GM18507 (cell line): ENCODE measurements around the gene MAMDC4.
"Not testable (repeated sequence)": the region's sequence is repeated elsewhere in the genome, so short reads cannot be mapped to it uniquely, and the experiment has no call there.

ENCODE experiments used
- DNase-seq: peaks from one replicate; pipeline ENCODE4 v3.0.0; 2011; ENCODE audit warnings: low read depth; ENCODE audit not compliant: insufficient read length; ENCODE audit errors: extremely low spot score
- FAIRE-seq: peaks from 2 replicates; lab custom pipeline; 2011; peaks lifted over from hg19 to GRCh38; lab: Jason Lieb, UNC

The MAMDC4 gene

DNA sequence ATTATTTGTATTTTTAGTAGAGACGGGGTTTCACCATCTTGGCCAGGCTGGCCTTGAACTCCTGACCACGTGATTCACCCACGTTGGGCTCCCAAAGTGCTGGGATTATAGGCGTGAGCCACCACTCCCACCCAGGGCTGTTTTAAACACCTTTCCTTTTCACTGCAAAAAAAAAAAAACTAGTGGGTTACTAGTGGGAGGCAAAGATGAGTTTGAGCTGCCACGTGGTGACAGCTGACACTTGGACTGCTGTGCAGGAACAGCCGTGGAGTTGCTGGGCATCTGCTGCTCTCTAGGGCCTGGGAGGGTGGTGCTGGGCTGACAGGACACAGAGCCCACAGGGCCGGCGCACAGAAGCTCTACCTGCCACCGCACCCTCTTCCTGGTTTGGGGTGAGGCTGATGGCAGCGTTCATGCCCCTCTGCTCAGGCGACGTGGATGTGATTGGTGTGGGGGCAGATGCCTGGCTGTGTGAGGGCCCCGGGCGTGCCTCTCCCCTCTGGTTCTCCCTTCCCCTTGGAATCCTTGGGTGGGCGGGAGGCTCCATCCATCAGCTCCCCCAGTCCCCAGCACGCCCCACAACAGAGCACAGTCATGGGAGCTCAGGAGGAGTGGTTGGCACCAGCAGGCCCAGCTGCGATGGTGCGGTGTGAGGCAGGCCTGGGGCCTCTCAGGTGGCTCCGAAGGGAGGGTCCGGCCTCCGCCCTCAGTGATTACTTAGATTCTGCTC, 27.5 kb upstream of the MAMDC4 start:
- no peak for FAIRE-seq
- DNase-seq, result no peak

DNA sequence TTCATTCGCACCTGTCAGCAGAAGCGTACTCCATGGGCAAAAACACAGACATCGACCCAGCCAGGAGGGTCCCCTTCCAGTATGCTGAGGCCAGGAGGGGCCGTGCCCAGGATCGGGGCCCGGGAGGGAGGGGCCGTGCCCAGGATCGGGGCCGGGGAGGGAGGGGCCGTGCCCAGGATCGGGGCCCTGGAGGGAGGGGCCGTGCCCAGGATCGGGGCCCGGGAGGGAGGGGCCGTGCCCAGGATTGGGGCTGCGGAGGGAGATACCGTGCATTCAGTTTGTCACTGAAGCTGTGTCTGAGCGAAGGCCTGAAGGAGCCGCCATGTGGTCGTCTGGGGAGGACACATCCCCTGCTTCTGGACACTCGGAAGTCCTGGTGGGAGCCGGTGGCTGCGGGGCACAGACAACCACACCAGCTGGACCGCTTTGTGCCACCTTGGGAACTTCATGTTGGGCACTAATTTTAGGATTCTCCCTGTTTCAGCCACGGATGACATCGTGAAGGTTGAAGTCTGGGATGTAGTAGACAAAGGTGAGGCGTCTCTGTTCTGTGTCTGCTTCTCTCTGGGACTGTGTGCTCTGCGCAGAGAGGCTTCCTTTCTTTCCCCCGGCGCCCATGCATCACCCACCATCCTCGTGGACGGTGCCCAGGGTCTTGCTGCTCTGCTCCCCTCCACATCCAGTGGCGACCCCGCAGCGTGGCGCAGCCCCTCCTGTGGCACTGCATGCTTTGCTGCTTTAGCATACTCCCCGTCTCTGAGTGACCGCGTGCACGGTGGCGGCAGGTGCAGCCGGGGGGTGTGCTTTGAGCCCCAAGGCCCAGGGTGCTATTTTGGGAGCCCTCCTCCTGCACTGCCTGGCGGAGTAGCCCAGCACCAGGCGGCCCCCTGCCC, 26.6 kb upstream of the MAMDC4 start:
- FAIRE-seq (no peak), DNase-seq (no peak)

DNA sequence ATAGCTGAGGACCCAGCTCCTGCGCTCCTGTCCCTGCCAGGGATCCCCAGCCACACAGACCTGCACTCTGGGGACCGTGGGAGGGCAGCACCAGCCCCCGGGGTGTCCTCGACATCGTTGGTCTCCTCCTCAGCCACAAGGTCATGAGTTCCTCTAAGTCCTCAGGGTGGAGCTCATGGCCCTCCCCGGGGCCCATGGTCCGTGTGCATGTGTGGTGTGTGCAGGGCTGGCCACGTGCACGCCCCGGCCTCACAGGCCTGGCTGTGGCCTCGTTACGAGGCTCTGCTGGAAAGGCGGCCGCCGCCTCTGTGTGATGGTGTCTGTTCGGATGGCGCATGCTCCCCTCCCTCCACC, 26.0 kb upstream of the MAMDC4 start:
- FAIRE-seq (no peak), DNase-seq (no peak)

DNA sequence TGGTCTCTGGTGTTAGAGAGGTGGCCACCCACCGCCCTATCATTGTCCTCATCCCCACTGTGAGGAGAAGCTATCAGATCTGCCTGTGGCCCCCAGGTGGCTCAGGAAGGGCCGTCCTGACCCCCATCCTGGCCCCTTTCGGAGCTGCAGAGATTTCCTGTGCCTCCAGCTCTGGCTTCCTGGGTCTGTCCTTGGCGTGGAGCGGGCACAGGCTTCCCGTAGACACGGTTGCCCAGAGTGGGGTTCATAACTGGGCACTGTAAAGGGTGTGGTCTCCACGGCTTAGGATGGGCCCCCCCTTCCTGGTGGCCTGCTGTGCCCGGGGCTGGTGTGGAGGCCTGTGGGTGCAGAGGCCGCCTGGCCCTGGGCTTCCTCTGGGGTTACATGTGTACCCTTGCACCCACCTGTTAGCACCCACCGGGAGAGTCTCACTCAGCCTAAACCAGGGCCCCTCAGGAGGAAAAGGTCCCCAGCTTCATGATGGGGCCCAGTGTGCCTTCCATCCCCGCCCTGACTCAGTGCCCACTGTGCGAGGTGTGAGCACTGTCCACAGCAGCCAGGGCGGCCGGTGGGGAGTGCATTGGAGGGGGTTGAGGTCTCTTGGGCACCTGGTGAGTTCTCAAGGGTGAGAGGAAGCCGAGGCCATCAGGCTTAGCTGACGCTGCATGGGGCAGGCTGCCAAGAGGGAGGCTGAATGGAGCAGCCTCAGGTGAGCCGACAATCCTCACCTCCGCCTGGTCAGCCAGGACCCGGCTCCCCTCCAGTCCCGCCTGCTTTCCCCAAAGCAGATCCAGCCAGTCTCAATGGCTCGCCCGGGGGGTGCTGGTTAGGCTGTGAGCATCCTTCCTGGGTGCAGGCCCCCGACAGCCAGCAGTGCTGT, 25.2 kb upstream of the MAMDC4 start:
- FAIRE-seq, result no peak
- DNase-seq, result no peak

DNA sequence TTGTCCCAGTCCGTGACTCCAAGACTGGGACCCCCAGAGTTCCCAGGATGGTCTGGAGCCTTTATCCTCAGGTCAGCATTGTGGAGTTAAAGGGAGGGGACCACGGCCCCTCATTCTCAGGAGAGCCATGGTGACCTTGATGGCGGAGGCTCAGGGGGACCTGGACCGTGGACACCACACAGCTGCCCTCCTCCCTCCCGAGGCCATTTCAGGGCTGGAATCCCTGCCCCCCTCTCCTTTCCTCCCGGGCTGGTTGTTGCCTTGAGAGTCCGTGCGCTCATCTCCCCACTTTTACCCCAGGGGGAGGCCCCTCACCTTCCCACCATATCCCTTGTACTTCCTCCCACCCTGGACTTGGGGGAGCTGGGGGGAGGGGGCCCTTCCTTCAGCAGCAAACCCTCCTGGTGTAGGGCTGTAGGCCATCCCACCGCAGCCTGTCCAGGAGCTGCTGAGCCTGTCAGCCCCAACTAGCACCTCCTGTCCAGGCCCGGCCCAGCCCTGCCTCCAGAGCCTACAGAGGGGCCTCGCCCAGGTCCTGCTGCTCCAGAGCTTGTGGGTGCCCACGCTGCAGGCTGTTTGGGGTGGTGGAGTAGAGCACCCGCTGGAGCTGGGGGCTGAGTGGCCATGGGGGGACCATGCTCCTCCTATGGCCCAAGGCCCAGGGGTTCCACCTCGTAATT, 24.2 kb upstream of the MAMDC4 start:
- FAIRE-seq, result no peak
- no peak for DNase-seq

DNA sequence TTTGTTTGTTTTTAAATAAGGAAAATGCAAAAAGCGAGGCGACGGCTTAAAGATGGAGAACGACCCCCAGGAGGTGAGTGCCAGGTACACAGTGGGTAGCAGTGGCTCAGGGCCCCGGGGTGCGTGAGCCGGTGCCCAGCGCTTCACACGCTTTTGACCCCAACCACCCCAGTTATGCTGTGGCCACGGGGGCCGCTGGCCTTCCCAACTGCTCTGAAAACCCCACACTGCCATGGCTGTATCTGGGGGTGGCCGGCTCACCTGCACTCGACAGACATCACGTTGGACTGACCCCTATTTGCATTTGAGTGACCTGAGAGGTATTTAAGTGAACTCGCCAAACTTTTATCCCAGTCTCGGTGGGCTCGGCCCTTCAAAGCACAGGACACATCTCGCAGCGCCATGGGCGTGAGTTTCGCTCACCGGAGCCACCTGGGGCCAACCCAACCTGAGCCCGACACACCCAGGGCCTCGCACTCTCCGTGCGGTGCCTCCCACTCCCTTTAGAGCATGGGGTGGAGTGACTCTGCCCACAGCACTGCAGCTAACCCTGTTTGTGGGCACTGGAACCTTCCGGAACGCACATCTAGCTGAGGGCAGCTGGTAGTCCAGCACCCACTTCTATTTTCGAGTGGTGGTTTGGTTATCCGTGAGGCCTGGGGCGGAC, 23.5 kb upstream of the MAMDC4 start:
- FAIRE-seq (no peak), DNase-seq (no peak)

DNA sequence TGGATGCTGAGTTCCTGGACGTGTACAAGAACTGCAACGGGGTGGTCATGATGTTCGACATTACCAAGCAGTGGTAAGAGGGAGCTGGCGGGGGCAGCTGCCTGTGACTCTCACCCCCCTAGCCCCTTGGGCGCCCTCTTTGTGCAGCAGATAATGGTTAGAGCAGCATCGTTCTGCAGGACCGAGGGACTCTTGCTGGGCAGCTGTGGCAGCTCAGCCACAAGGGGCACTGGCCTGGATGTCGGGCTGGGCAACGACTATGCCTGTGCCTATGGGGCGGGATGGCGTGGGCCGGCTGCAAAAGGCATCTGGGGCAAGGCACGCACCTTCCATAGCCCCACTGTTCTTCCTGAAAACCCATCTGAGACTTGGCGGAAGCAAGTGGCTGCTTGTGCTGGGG, 22.7 kb upstream of the MAMDC4 start:
- no peak for FAIRE-seq
- no peak for DNase-seq

DNA sequence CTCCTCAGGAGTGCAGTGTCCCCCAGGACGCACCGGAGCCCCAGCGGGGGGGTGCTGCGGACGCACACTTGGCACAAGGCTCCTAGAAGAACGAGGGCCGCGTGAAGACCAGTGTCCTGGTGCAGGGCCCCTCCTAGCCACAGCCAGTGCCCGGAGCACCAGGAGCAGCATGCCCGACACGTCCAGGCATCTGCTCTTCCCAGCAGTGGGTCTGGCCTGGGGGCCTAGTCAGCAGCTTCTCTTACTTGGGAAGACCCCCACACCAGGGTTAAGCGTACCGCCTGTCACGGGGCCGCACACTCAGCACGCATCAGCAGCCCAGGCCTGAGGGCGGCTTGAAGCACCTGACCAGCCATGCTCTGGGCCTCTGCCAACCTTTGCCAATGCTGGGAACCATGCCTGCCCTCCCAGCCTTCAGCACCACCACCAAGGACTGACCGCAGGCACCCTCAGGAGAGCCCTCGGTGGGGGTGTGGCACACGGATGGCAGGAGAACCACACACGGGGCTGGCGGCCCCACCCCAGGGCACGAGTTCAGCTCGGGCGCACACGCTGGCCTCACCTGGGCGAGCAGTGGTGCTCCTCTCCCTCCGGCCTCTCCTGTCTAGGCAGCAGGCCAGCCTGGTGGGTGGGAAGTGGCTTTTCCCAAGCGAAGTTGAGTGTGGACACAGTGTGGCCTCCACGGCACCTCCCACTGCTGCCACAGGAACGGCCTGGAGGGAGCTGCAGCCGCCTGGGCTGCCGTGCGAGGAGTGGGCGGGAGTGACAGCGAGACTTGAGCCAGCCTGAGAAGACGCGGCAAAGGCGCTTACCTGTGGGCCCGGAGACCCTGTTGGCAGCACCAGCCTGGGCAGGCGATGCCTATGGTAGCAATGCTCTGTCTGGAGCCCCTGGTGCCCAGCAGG, 21.9 kb upstream of the MAMDC4 start:
- no peak for FAIRE-seq
- DNase-seq, result no peak

DNA sequence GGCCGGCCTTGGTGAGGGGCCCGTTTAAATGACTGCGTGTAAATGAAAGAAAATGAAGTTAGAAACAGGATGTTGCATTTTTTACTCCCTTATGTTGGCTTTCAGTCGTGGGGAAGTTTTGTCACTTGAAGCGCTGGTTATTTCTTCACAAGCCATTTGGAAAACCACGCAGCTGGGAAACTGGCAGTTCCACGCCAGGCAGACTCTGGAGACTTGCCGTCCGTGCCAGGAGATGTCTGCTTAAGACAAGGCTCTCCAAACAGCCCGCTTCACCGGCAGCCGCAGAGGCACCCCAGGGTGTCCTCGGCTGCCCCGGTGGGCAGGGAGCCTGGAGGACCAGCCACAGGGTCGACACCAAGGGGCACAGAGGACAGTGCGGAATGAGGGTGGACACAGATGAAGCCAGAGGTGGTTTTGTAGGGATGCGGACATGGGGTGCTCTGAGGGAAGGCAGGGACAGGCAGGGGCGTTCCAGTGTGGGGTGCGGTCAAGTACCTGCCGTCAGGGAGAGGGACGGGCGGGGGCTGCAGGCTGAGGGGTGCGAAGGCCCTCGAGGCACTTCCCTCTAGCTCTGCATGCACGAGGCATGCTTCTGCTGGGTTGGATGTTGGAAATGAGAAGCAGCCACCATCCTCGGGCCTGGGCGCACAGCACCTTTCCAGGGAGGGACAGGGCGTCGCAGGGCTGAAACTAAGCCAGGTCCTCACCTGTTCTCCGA, 21.0 kb upstream of the MAMDC4 start:
- DNase-seq (no peak), FAIRE-seq (no peak)

DNA sequence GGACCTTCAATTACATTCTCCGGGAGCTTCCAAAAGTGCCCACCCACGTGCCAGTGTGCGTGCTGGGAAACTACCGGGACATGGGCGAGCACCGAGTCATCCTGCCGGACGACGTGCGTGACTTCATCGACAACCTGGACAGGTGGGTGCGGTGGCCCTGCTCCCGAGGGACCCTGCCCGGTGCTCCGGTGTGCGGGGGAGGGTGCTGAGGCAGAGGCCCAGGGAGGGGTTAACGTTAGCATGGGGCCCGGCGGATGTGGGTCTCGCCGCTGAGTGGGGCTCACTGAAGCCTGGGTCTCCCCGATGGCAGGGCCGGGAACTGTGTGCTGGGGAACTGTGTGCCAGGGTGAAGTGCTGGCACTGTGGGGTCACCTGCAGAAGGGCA, 20.4 kb upstream of the MAMDC4 start:
- FAIRE-seq (no peak), DNase-seq (no peak)

DNA sequence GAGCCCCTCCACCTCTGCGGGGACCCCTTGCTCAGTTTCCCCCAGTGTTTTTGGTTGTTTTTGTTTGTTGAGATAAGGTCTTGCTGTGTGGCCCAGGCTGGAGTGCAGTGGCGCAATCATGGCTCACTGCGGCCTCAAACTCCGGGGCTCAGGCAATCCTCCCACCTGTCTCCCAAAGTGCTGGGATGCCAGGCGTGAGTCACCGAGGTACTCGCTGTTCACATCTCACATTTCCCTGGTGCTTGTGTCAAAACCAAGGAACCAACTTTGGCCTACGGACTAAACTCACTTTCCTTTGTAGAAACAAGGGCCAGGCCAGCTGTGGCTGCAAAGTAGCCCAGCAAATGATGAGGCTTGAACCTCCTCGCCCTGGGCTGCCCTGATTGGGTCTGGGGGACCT, 19.6 kb upstream of the MAMDC4 start:
- FAIRE-seq, result no peak

DNA sequence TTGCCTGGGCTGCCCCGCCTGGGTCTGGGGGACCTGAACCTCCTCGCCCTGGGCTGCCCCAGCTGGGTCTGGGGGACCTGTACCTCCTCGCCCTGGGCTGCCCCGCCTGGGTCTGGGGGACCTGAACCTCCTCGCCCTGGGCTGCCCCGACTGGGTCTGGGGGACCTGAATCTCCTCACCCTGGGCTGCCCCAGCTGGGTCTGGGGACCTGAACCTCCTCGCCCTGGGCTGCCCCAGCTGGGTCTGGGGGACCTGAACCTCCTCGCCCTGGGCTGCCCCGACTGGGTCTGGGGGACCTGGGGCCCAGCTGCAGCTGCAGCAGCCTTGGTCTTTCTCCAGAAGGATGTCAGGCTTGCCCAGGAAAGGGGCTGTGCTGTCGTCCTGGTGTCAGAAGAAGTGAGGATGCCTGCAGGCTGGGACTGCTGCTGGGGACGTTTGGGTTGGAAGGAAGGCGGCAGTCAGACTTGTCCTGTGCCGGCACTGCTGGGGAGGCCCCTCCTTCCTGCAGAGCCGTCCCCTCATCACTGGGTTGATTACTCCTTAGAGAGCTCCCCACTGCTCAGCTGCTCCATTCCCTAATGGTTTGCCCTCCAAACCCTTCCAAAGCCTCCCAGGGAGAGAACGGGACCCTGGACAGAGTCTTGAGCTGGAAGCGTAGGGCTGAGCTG, 18.6 kb upstream of the MAMDC4 start:
- not testable (repeated sequence) for FAIRE-seq, DNase-seq

More for the DNA sequence above, 19.6 kb upstream of the MAMDC4 start:
- no peak for DNase-seq

DNA sequence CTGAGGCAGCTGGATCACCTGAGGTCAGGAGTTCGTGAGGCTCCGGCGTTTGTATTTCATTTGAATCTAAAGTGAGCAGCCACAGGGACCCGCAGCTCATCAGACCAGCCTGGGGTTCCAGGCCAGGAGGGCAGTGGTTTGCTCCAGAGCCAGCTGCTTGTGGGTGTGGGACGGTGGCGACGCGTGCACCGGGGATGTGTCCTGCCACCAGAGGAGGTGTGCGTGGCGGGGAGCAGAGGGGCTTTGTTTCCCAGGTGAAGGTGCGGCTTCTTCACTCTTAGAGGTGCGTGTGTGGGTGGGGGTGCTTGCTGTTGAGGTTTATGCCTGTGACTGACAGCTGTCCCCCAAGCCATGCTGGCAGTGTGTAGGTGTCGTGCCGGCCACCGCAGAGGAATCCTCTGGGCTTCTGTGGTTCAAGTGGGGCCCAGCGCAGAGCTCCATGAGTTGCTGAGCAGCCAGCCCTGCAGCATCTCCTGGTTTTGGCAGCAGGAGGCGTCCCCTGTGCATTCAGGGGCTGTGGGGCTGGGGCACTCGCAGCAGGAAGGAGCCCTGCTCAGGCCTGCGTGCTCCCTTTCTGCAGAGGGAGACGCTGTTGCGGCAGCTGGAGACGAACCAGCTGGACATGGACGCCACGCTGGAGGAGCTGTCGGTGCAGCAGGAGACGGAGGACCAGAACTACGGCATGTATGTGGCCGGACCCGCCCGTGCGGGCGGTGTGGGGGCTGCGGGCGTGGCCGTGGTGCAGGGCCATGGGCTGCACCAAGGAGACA, 16.8 kb upstream of the MAMDC4 start:
- DNase-seq (no peak), FAIRE-seq (no peak)

DNA sequence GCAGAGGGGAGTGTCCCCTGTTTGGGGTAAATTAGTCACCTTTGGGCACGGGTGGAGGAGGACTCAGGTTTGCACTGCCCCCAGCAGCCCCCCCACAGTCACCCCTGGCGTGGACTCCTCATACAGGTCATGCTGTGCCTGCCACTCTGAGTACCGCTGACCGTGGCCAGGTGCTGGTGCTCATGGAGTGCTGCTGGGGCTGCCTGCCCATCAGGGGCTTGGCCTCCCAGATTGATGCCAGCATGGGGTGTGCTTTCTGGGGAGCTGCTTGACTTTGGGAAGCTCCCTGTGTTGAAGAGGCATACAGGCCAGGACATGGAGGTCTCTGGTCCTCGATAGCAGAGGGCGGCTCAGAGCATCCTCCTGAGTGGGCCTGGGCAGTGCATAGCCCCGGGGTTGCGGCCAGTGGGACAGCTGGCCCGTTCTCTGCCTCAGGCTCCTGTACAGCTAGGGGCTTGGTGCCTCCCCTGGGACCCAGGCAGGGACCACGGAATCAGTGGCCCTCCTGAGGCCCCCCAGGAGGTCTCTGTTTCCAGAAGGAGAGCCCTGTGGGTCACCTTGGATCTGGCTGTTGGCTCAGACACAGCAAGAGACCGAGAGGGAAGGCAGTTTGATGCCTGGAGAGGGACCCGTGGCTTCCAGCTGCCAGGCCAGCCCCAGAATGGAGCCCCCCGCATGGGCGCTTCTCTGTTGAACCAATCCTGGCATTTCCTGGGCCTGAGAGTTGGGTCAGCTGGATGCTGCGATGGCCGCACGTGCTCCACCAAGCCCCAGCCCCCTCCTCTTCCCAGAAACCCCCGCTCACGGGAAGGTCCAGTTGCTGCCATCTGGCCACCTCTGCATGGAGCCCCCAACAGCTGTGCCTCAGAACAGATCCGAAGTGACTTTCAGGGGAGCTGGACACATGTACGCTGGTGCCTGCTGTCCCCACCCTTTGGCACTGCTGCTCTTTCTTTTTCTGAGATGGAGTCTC, 15.9 kb upstream of the MAMDC4 start:
- DNase-seq (no peak), FAIRE-seq (no peak)

DNA sequence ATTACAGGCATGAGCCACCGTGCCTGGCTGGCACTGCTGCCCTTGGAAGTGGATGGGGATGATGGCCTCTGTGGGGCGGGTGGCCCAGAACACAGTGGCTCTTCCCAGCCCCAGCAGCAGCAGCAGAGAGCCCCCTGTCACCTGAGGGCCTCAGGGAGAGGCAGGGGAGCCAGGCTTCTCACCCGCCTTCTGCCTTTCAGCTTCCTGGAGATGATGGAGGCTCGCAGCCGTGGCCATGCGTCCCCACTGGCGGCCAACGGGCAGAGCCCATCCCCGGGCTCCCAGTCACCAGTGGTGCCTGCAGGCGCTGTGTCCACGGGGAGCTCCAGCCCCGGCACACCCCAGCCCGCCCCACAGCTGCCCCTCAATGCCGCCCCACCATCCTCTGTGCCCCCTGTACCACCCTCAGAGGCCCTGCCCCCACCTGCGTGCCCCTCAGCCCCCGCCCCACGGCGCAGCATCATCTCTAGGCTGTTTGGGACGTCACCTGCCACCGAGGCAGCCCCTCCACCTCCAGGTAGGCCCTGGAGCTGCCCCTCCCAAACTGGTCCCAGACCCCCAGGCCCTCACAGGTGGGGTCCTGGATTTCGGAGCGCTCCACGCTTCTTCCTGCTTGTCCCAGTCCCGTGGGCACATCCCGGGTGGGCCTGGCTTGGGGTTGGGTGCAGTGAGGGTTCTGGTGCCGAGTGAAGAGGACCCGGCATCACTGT, 14.8 kb upstream of the MAMDC4 start:
- FAIRE-seq (no peak), DNase-seq (no peak)
